Hepatocyte (in vitro differentiated cells): ENCODE results near the gene NOS1. TPM values are rescaled to one million over a fixed set of nuclear protein-coding genes. Genes with fewer than 3 reads are reported as not detected.

ENCODE experiments used
- DNase-seq: peaks from one replicate; pipeline ENCODE4 v3.0.0-alpha.2; 2016; ENCODE audit warnings: low spot score
- H2AFZ ChIP-seq: fragments of 200-600 bp; sonication (generic); 2 replicates; pipeline ENCODE4 v1.6.0; 2016; ENCODE audit warnings: antibody characterized with exemption, mild to moderate bottlenecking
- H3K27ac ChIP-seq: fragments of 200-600 bp; sonication (generic); 2 replicates; pipeline ENCODE4 v1.5.1; 2016; ENCODE audit warnings: mild to moderate bottlenecking
- H3K27me3 ChIP-seq: fragments of 200-600 bp; sonication (generic); 2 replicates; pipeline ENCODE4 v1.6.1; 2016
- H3K36me3 ChIP-seq: fragments of 200-600 bp; sonication (generic); replicated peaks from 2 replicates; pipeline ENCODE4 v1.5.1; 2016; ENCODE audit warnings: low read depth; ENCODE audit not compliant: insufficient read depth
- H3K4me1 ChIP-seq: fragments of 200-600 bp; sonication (generic); 2 replicates; pipeline ENCODE4 v1.5.1; 2016; ENCODE audit warnings: mild to moderate bottlenecking, moderate library complexity; ENCODE audit not compliant: insufficient read depth
- H3K4me2 ChIP-seq: fragments of 200-600 bp; sonication (generic); 2 replicates; pipeline ENCODE4 v1.6.0; 2016
- H3K4me3 ChIP-seq: fragments of 200-600 bp; sonication (generic); 2 replicates; pipeline ENCODE4 v1.5.1; 2016; ENCODE audit warnings: mild to moderate bottlenecking
- H3K79me2 ChIP-seq: fragments of 200-600 bp; sonication (generic); 2 replicates; pipeline ENCODE4 v1.6.0; 2017; ENCODE audit warnings: mild to moderate bottlenecking
- H3K9me2 ChIP-seq: fragments of 200-600 bp; sonication (generic); replicated peaks from 2 replicates; pipeline ENCODE4 v1.6.0; 2017; ENCODE audit warnings: mild to moderate bottlenecking; ENCODE audit not compliant: insufficient read depth
- H3K9me3 ChIP-seq: fragments of 200-600 bp; sonication (generic); 2 replicates; pipeline ENCODE4 v1.5.1; 2016; ENCODE audit warnings: low read depth, mild to moderate bottlenecking
- H4K20me1 ChIP-seq: fragments of 200-600 bp; sonication (generic); 2 replicates; pipeline ENCODE4 v1.6.0; 2016; ENCODE audit warnings: mild to moderate bottlenecking; ENCODE audit not compliant: insufficient read depth, poor library complexity, severe bottlenecking
- EZH2 ChIP-seq: fragments of 200-600 bp; sonication (generic); IDR thresholded peaks from 2 replicates; pipeline ENCODE4 v1.6.1; 2016; ENCODE audit warnings: antibody characterized with exemption, mild to moderate bottlenecking, borderline replicate concordance
- EZH2phosphoT487 ChIP-seq: fragments of 200-600 bp; sonication (generic); IDR thresholded peaks from one replicate; pipeline ENCODE4 v1.6.1; 2018; ENCODE audit warnings: antibody characterized with exemption, mild to moderate bottlenecking, low read depth, moderate library complexity; ENCODE audit not compliant: unreplicated experiment, severe bottlenecking
- WGBS: methylation state at CpG from one replicate; pipeline ENCODE4 v1.1.6; 2016; ENCODE audit warnings: low lambda C conversion rate; ENCODE audit errors: missing lambda C conversion rate; 5-methylcytosine and 5-hydroxymethylcytosine counted together
- polyA plus RNA-seq: library from polyadenylated mRNA; unstranded; fragments of >200 nt; fragmentation: Nextera tagmentation; extraction: Ambion mirVana; gene quantifications from 2 replicates; pipeline ENCODE4 v1.2.1, GENCODE V29; 2016
- total RNA-seq: library from RNA; depleted of rRNA; stranded (reverse); fragments of >200 nt; gene quantifications from 2 replicates; pipeline ENCODE4 v1.2.3, GENCODE V29; 2014
- TF ChIP-seq, protein P1 (sequence below): fragments of 200-600 bp; sonication (generic); IDR thresholded peaks from 2 replicates; pipeline ENCODE4 v1.5.1; 2016; ENCODE audit warnings: antibody characterized with exemption, mild to moderate bottlenecking; ENCODE audit not compliant: poor library complexity

The NOS1 gene
- total and polyA plus RNA-seq, 2 experiments from 2014 or later = not detected

DNA sequence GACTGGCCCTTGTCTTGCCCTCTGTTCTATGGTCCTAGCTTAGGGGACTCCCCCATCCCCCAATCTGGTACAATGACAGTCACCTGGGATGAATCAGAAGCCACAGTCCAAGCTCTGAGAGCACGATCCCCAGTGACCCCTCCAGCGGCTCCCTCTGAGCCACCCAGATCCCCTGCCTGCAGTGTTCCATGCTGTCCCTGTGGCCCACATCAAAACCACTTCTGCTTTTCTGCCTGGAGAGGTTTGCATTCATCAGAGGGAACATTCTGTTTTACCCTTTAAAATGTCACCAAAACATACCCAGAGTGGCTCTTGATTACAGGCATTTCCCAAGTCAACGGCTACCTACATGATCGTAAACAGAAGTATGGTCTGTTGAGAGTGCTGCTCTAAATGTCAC is 47.5 kb downstream of the NOS1 start:
- H3K4me2 ChIP-seq = no peak overlapping the region
- H2AFZ ChIP-seq = no peak overlapping the region
- no peaks in the 10 kb centered on the region for H3K36me3 ChIP-seq
- H3K79me2 ChIP-seq = no peaks in the 10 kb centered on the region
- TF ChIP-seq EZH2phosphoT487 (no peak), EZH2 (no peak)
- TF ChIP-seq, protein P1, sequence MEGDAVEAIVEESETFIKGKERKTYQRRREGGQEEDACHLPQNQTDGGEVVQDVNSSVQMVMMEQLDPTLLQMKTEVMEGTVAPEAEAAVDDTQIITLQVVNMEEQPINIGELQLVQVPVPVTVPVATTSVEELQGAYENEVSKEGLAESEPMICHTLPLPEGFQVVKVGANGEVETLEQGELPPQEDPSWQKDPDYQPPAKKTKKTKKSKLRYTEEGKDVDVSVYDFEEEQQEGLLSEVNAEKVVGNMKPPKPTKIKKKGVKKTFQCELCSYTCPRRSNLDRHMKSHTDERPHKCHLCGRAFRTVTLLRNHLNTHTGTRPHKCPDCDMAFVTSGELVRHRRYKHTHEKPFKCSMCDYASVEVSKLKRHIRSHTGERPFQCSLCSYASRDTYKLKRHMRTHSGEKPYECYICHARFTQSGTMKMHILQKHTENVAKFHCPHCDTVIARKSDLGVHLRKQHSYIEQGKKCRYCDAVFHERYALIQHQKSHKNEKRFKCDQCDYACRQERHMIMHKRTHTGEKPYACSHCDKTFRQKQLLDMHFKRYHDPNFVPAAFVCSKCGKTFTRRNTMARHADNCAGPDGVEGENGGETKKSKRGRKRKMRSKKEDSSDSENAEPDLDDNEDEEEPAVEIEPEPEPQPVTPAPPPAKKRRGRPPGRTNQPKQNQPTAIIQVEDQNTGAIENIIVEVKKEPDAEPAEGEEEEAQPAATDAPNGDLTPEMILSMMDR = no peak
- H3K27ac ChIP-seq = no peak overlapping the region
- no peaks in the 10 kb centered on the region for H3K9me3 ChIP-seq
- H3K9me2 ChIP-seq = no peaks in the 10 kb centered on the region
- no peak for DNase-seq
- no peaks in the 10 kb centered on the region for H4K20me1 ChIP-seq
- no peaks in the 10 kb centered on the region for H3K27me3 ChIP-seq
- 52% methylated on average over 4 of the region's 4 CpGs for WGBS
- no peaks in the 10 kb centered on the region for H3K4me1 ChIP-seq
- H3K4me3 ChIP-seq = no peak overlapping the region

DNA sequence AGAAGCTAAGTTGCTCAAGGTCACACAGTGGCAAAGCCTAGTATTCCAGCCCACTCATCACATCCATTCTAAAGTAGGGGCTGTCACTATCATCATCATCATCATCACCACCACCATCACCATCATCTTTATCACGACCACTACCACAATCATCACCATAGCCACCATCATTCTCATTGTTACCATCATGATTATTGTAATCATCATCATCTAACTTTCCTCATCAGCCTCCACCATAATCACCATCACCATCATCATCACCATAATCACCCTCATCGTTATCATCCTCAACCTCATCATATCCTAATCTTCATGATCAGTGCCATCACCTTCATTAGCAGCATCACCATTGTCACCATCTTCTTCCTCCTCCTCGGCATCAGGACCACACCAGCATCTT is 48.7 kb downstream of the NOS1 start:
- H4K20me1 ChIP-seq = no peaks in the 10 kb centered on the region
- no peak overlapping the region for H3K4me3 ChIP-seq
- TF ChIP-seq EZH2 = no peak
- TF ChIP-seq, protein P1 = no peak
- H3K4me1 ChIP-seq = no peaks in the 10 kb centered on the region
- no peaks in the 10 kb centered on the region for H3K9me3 ChIP-seq
- DNase-seq = no peak
- no peaks in the 10 kb centered on the region for H3K9me2 ChIP-seq
- WGBS = 94% methylated on average over 2 of the region's 3 CpGs
- H3K27ac ChIP-seq = no peak overlapping the region
- no peak overlapping the region for H3K4me2 ChIP-seq
- no peaks in the 10 kb centered on the region for H3K27me3 ChIP-seq
- no peaks in the 10 kb centered on the region for H3K36me3 ChIP-seq
- H3K79me2 ChIP-seq = no peaks in the 10 kb centered on the region
- H2AFZ ChIP-seq = no peak overlapping the region

DNA sequence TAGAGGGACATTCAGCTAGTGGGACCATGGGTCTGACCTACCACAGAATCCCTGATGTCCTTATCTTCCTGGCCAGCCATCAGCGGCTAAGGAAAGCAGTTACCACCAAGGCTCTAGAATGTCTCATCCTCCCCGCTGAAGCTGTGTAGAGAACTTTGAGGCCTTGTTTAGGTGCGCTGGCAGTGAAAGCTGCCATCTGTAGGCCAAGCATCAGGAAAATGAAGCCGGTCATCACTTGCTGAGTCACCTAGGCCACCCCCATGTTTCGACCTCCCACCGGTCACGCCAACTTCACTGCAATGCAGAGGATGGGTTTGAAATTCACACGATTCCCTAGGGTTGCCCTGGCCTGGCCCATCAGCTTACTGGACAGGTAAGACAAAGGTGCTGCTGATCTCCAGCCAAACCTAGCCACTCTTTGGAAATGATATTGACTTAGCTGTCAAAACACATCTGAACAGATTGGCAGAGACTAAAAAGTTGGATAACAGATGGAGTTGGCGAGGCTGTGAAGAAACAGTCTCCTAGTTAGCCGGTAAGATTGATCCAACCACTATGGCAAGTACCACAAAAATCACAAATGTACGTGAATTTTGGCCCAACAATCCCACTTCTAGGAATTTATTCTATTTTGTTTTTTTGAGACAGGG is 52.0 kb downstream of the NOS1 start:
- DNase-seq = no peak
- Histone ChIP-seq H3K9me3 (no peaks in the 10 kb centered on the region), H3K4me3 (no peak overlapping the region), H3K4me1 (no peaks in the 10 kb centered on the region), H3K36me3 (no peaks in the 10 kb centered on the region), H3K27ac (no peak overlapping the region), H3K9me2 (no peaks in the 10 kb centered on the region), H2AFZ (no peak overlapping the region), H3K4me2 (no peak overlapping the region), H3K27me3 (no peaks in the 10 kb centered on the region), H4K20me1 (no peaks in the 10 kb centered on the region), H3K79me2 (no peaks in the 10 kb centered on the region)
- TF ChIP-seq EZH2 = no peak
- TF ChIP-seq, protein P1 = no peak
- TF ChIP-seq EZH2phosphoT487 = no peak
- WGBS = 94% methylated on average over 11 of the region's 11 CpGs

DNA sequence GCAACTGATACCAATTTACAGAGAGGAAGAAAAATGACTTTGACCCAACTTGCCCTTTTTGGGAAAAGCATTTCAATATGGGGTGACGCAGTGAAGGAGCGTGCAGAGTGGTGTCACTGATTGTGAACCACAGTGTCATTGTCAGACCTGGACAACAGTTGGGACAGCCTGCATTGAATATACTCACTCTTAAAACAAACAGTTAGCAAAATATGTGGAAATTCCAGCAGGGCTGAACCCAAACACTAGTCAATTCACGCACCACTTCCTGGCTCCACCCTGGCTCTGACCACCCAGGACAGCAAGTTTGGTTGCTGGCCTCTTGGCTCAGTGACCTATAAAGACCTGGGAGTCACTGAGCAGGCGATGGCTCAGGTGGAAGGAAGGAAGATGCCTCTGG is 61.3 kb downstream of the NOS1 start:
- H3K4me2 ChIP-seq = no peak overlapping the region
- H3K79me2 ChIP-seq = no peaks in the 10 kb centered on the region
- H3K27me3 ChIP-seq = no peaks in the 10 kb centered on the region
- 91% methylated on average over 4 of the region's 4 CpGs for WGBS
- no peak overlapping the region for H3K4me3 ChIP-seq
- no peaks in the 10 kb centered on the region for H3K9me3 ChIP-seq
- H3K9me2 ChIP-seq = no peaks in the 10 kb centered on the region
- no peak overlapping the region for H2AFZ ChIP-seq
- H4K20me1 ChIP-seq = no peaks in the 10 kb centered on the region
- no peak for DNase-seq
- TF ChIP-seq EZH2 = no peak
- TF ChIP-seq EZH2phosphoT487 = no peak
- TF ChIP-seq, protein P1 = no peak
- no peaks in the 10 kb centered on the region for H3K4me1 ChIP-seq
- H3K36me3 ChIP-seq = no peaks in the 10 kb centered on the region
- H3K27ac ChIP-seq = no peak overlapping the region
